Panc1 (cell line): ENCODE measurements around the gene FRRS1L. TPM values are rescaled to one million over a fixed set of nuclear protein-coding genes. Genes with fewer than 3 reads are reported as not detected.

Experiments used
- ATAC-seq: fragments of 200-7000 bp; cut with Tn5 transposase; 2 replicates; pipeline ENCODE4 v1.9.1; 2020; ENCODE audit warnings: mild to moderate bottlenecking, moderate library complexity
- BruUV-seq: library from RNA; stranded (reverse); fragments of 400-500 nt; replicated peaks from 2 replicates; lab custom pipeline; 2021; lab: Mats Ljungman, UMichigan
- CTCF ChIA-PET: fragments of 300-600 bp; sonication (Branson Sonifier 250); formaldehyde crosslinking; loops from one replicate; lab custom pipeline; 2022; ENCODE audit warnings: antibody characterized with exemption; lab: Charles Lee
- POLR2A ChIA-PET: fragments of 300-600 bp; sonication (Branson Sonifier 250); formaldehyde crosslinking; loops from one replicate; lab custom pipeline; 2022; ENCODE audit warnings: antibody characterized with exemption; lab: Charles Lee
- DNase-seq: peaks from one replicate; pipeline ENCODE4 v3.0.0-alpha.2; 2010; ENCODE audit warnings: low read depth, low spot score
- H3K27ac ChIP-seq: 2 replicates; pipeline ENCODE4 v1.5.1; 2011; ENCODE audit warnings: mild to moderate bottlenecking, low read length, inconsistent platforms
- H3K27me3 ChIP-seq: fragments of 200-500 bp; sonication (Bioruptor generic); 2 replicates; pipeline ENCODE4 v1.6.0; 2014; ENCODE audit warnings: low read length, inconsistent platforms; ENCODE audit not compliant: control insufficient read depth, insufficient read depth
- H3K36me3 ChIP-seq: fragments of 200-500 bp; sonication (Bioruptor generic); 2 replicates; pipeline ENCODE4 v1.5.1; 2014; ENCODE audit warnings: inconsistent platforms, mild to moderate bottlenecking, low read length, moderate library complexity; ENCODE audit not compliant: control insufficient read depth, insufficient read depth
- H3K4me1 ChIP-seq: 2 replicates; pipeline ENCODE4 v1.5.1; 2011; ENCODE audit warnings: inconsistent platforms, mild to moderate bottlenecking, low read length, moderate library complexity; ENCODE audit not compliant: control insufficient read depth, insufficient read depth
- H3K4me3 ChIP-seq, 2 experiments: 2 replicates each; pipeline ENCODE4 v1.5.1; 2011 to 2012; ENCODE audit warnings: low read depth in 2 of 2, low read length in 2 of 2, mild to moderate bottlenecking in 2 of 2, inconsistent platforms in 1 of 2, moderate library complexity in 1 of 2
- H3K9me3 ChIP-seq: fragments of 200-500 bp; sonication (Bioruptor generic); 2 replicates; pipeline ENCODE4 v1.5.1; 2014; ENCODE audit warnings: low read depth, mild to moderate bottlenecking, inconsistent platforms, low read length, moderate library complexity; ENCODE audit not compliant: control insufficient read depth, insufficient read depth
- POLR2AphosphoS5 ChIP-seq: IDR thresholded peaks from 2 replicates; pipeline ENCODE4 v1.6.1; 2012; ENCODE audit warnings: mild to moderate bottlenecking, low read depth, low read length, moderate library complexity
- REST ChIP-seq, 2 experiments: IDR thresholded peaks; 2 replicates each; pipeline ENCODE4 v1.6.1; 2011 to 2012; ENCODE audit warnings: low read depth in 2 of 2, control low read depth in 1 of 2, low read length in 1 of 2, mild to moderate bottlenecking in 1 of 2, moderate library complexity in 1 of 2; ENCODE audit not compliant: insufficient read depth in 1 of 2
- SIN3A ChIP-seq: IDR thresholded peaks from 2 replicates; pipeline ENCODE4 v1.6.1; 2012; ENCODE audit warnings: low read depth, mild to moderate bottlenecking, low read length, moderate library complexity, borderline replicate concordance; ENCODE audit not compliant: insufficient read depth
- TCF7L2 ChIP-seq: IDR thresholded peaks from 2 replicates; pipeline ENCODE4 v1.6.1; 2011; ENCODE audit warnings: mild to moderate bottlenecking, low read depth, low read length, inconsistent platforms
- in situ Hi-C: cut with HindIII; loops from 2 replicates; pipeline ENCODE4 v1.10.0; 2016; ENCODE audit warnings: low sequenced_read_pairs, low pct_unique_long_range_greater_than_20kb
- intact Hi-C: fragments of 100-400 bp; cut with micrococcal nuclease; formaldehyde crosslinking; loops from one replicate; pipeline ENCODE4 v1.10.0; 2022; ENCODE audit not compliant: unreplicated experiment
- total RNA-seq: library from RNA; stranded (reverse); gene quantifications from one replicate; pipeline ENCODE4 v1.2.1, GENCODE V29; 2021; ENCODE audit not compliant: unreplicated experiment
- TF ChIP-seq, protein P1 (sequence below): fragments of 450-650 bp; IDR thresholded peaks from 2 replicates; pipeline ENCODE4 v1.5.1; 2017; ENCODE audit warnings: mild to moderate bottlenecking

FRRS1L gene
- total RNA-seq, 1 experiment from 2014 or later = 2.3 TPM

DNA sequence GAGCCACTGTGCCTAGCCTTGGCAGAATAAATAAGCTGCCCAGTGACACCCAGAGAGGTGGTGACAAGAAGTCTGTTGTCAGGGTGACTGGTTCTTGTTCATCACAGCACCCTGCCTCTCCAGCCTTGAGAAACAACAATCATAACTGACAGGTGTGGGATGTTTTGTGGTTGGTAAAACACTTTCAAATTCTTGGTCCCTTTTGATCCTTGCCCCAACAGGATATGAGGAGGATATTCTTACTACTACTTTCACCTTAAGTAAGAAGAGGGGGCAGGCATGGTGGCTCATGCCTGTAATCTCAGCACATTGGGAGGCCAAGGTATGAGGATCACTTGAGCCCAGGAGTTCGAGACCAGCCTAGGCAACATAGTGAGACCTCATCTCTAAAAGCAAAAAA, 14.2 kb upstream of the FRRS1L start:
- H3K27ac ChIP-seq = no peak overlapping the region
- no TSS peak for BruUV-seq
- H3K36me3 ChIP-seq = no peaks in the 10 kb centered on the region
- CTCF ChIA-PET = no interaction called here
- POLR2A ChIA-PET = no interaction called here
- H3K9me3 ChIP-seq = no peaks in the 10 kb centered on the region
- H3K4me1 ChIP-seq = no peaks in the 10 kb centered on the region
- in situ Hi-C loops = no loop called here
- intact Hi-C loops = loop anchor here (10.0 kb wide), 1 partner anchor 224 kb away; no protein-coding TSS in a partner anchor
- DNase-seq = no peak
- TF ChIP-seq SIN3A = no peak
- H3K27me3 ChIP-seq = no peaks in the 10 kb centered on the region
- ATAC-seq = no peak
- H3K4me3 ChIP-seq = no peak overlapping the region

DNA sequence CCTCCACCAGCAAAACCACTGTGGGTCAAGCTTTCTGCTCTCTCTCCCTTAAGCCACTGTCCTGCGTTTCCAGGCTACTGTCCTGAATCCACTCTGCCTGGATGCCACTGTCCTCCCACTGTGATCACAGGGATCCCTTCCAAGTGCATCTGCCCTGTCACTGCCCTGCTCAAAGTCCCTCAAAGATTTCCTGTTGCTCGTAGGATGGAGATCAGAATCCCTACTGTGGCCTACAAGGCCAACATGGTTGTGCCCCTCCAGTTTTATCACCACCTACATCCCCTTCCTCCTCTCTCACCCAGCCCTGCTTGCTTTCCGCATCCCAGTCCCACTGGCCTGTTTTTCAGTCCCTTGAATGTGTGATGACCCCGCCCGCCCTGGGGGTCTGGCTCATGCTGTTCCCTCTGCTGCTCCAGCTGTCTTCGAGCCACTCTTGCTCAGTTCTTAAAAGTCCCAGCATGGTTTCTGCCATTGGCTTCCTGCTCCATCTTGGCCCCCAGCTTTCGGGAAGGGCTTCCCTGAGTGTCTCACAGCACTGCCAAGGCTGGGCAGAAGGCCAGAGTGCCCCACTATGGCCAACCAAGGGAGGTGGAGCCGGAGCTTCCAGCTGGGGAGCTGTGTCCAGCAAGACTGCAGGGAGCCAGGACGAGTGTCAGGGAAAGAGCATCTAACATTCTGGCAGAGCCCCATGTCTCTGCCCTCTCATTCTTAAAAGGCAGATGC, 12.9 kb upstream of the FRRS1L start:
- intact Hi-C loops = loop anchor here (10.0 kb wide), 1 partner anchor 225 kb away; no protein-coding TSS in a partner anchor
- ChIA-PET POLR2A (no interaction called here), CTCF (no interaction called here)
- H3K4me1 ChIP-seq = no peaks in the 10 kb centered on the region
- no peak overlapping the region for H3K27ac ChIP-seq
- no peaks in the 10 kb centered on the region for H3K36me3 ChIP-seq
- no peak overlapping the region for H3K4me3 ChIP-seq
- no TSS peak for BruUV-seq
- no peak for DNase-seq
- H3K27me3 ChIP-seq = no peaks in the 10 kb centered on the region
- in situ Hi-C loops = no loop called here
- TF ChIP-seq TCF7L2 (no peak), POLR2AphosphoS5 (no peak), SIN3A (no peak), REST (IDR thresholded peaks at IDR 0.05; ENCODE audit: insufficient read depth in 1 of 2, low read depth in 2 of 2, low read length in 1 of 2) (no peak)
- TF ChIP-seq, protein P1, sequence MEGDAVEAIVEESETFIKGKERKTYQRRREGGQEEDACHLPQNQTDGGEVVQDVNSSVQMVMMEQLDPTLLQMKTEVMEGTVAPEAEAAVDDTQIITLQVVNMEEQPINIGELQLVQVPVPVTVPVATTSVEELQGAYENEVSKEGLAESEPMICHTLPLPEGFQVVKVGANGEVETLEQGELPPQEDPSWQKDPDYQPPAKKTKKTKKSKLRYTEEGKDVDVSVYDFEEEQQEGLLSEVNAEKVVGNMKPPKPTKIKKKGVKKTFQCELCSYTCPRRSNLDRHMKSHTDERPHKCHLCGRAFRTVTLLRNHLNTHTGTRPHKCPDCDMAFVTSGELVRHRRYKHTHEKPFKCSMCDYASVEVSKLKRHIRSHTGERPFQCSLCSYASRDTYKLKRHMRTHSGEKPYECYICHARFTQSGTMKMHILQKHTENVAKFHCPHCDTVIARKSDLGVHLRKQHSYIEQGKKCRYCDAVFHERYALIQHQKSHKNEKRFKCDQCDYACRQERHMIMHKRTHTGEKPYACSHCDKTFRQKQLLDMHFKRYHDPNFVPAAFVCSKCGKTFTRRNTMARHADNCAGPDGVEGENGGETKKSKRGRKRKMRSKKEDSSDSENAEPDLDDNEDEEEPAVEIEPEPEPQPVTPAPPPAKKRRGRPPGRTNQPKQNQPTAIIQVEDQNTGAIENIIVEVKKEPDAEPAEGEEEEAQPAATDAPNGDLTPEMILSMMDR = no peak
- no peak for ATAC-seq
- no peaks in the 10 kb centered on the region for H3K9me3 ChIP-seq

DNA sequence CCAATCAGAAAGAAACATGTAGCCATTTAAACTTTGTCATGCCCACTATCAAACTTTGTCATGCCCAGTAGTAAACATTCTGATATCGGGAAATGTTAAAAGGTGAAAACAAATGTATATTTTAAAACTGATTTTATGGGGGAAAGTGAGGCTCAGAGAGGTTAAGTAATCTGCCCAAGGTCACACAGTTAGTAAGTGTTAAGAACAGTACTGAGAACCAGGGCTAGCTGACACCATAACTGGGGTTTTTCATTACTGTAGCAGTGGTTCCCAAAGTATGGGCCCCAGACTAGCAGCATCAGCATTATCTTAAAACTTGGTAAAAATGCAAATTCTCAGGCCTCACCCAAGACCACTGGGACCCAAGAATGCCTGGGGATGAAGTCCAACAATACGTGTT, 9.9 kb upstream of the FRRS1L start:
- H3K36me3 ChIP-seq = no peaks in the 10 kb centered on the region
- H3K27ac ChIP-seq = no peak overlapping the region
- ATAC-seq = no peak
- intact Hi-C loops (no loop called here), in situ Hi-C loops (no loop called here)
- BruUV-seq = no TSS peak
- no peak for TF ChIP-seq POLR2AphosphoS5
- TF ChIP-seq SIN3A = no peak
- TF ChIP-seq, protein P1 = no peak
- no peak for TF ChIP-seq TCF7L2
- no peak for TF ChIP-seq REST (IDR thresholded peaks at IDR 0.05; ENCODE audit: insufficient read depth in 1 of 2, low read depth in 2 of 2, low read length in 1 of 2)
- POLR2A ChIA-PET = no interaction called here
- DNase-seq = no peak
- CTCF ChIA-PET = no interaction called here
- H3K4me1 ChIP-seq = no peaks in the 10 kb centered on the region
- H3K9me3 ChIP-seq = no peaks in the 10 kb centered on the region
- no peak overlapping the region for H3K4me3 ChIP-seq
- H3K27me3 ChIP-seq = no peaks in the 10 kb centered on the region
